SK-N-SH (cell line): ENCODE measurements around the gene SETD1A. TPM values are rescaled to one million over a fixed set of nuclear protein-coding genes. Genes with fewer than 3 reads are reported as not detected.

Source experiments
- CTCF ChIA-PET: fragments of 300-600, 350-600 bp; formaldehyde crosslinking; extraction: SDS; loops from one replicate; lab custom pipeline; 2021; lab: Yijun Ruan, JAX
- POLR2A ChIA-PET: fragments of 350-600 bp; sonication (Branson Sonifier 250); formaldehyde crosslinking; extraction: SDS; loops from one replicate; lab custom pipeline; 2020; ENCODE audit warnings: antibody characterized with exemption, inconsistent platforms; lab: Yijun Ruan, JAX
- DNase-seq: peaks from one replicate; pipeline ENCODE4 v3.0.0; 2012
- H2AFZ ChIP-seq: fragments of 200-600 bp; sonication (generic); 2 replicates; pipeline ENCODE4 v1.8.1; 2016; ENCODE audit warnings: antibody characterized with exemption, mild to moderate bottlenecking, low read depth
- H3F3A ChIP-seq: fragments of 200-600 bp; sonication (generic); replicated peaks from 2 replicates; pipeline ENCODE3; 2016; ENCODE audit warnings: antibody characterized with exemption, mild to moderate bottlenecking; ENCODE audit not compliant: insufficient read depth
- H3K27ac ChIP-seq, 2 experiments: fragments of 200-500 bp in 1 of 2; fragments of 200-600 bp in 1 of 2; sonication (Bioruptor generic) in 1 of 2; sonication (generic), shearing (Covaris generic) in 1 of 2; 2 replicates each; pipeline versions ENCODE4 v1.5.1 to v1.6.1; 2014 to 2016; ENCODE audit warnings: low read depth in 2 of 2, inconsistent platforms in 1 of 2, low read length in 1 of 2, mild to moderate bottlenecking in 1 of 2, mixed read lengths in 1 of 2
- H3K27me3 ChIP-seq: fragments of 200-600 bp; sonication (generic), shearing (Covaris generic); 2 replicates; pipeline ENCODE4 v1.6.1; 2016; ENCODE audit warnings: mixed run types; ENCODE audit not compliant: insufficient read depth
- H3K36me3 ChIP-seq, 2 experiments: fragments of 200-500 bp in 1 of 2; fragments of 200-600 bp in 1 of 2; sonication (Bioruptor generic) in 1 of 2; sonication (generic) in 1 of 2; replicated peaks in 1 of 2; 2 replicates each; pipeline versions ENCODE3 to v1.5.1; 2014 to 2016; ENCODE audit warnings: low read length in 1 of 2, mild to moderate bottlenecking in 1 of 2; ENCODE audit not compliant: insufficient read depth in 2 of 2, control insufficient read depth in 1 of 2
- H3K4me1 ChIP-seq, 2 experiments: fragments of 200-500 bp in 1 of 2; fragments of 200-600 bp in 1 of 2; sonication (Bioruptor generic) in 1 of 2; sonication (generic), shearing (Covaris generic) in 1 of 2; 2 replicates each; pipeline versions ENCODE4 v1.5.1 to v1.6.1; 2014 to 2016; ENCODE audit warnings: low read depth in 1 of 2, low read length in 1 of 2, mixed run types in 1 of 2; ENCODE audit not compliant: insufficient read depth in 2 of 2, control insufficient read depth in 1 of 2
- H3K4me2 ChIP-seq: fragments of 200-600 bp; sonication (generic), shearing (Covaris generic); 2 replicates; pipeline ENCODE4 v1.6.1; 2017; ENCODE audit warnings: mixed run types
- H3K4me3 ChIP-seq, 2 experiments: fragments of 200-500 bp in 1 of 2; fragments of 200-600 bp in 1 of 2; sonication (Bioruptor generic) in 1 of 2; sonication (generic), shearing (Covaris generic) in 1 of 2; 2 replicates each; pipeline versions ENCODE4 v1.5.1 to v1.8.1; 2014 to 2016; ENCODE audit warnings: low read depth in 2 of 2, inconsistent platforms in 1 of 2, low read length in 1 of 2, mild to moderate bottlenecking in 1 of 2, mixed read lengths in 1 of 2, moderate library complexity in 1 of 2
- H3K79me2 ChIP-seq: fragments of 200-600 bp; sonication (generic); 2 replicates; pipeline ENCODE4 v1.8.1; 2017; ENCODE audit warnings: mild to moderate bottlenecking; ENCODE audit not compliant: insufficient read depth
- H3K9ac ChIP-seq: fragments of 200-600 bp; sonication (generic); 2 replicates; pipeline ENCODE4 v1.6.1; 2017; ENCODE audit warnings: mixed run types
- H3K9me2 ChIP-seq: fragments of 200-600 bp; sonication (generic); 2 replicates; pipeline ENCODE4 v1.6.1; 2017; ENCODE audit warnings: mixed run types
- H3K9me3 ChIP-seq: fragments of 200-600 bp; sonication (generic); 2 replicates; pipeline ENCODE4 v1.6.1; 2017; ENCODE audit warnings: mixed run types, mild to moderate bottlenecking, moderate library complexity
- H4K20me1 ChIP-seq: fragments of 200-600 bp; sonication (generic); 2 replicates; pipeline ENCODE4 v1.6.1; 2017; ENCODE audit warnings: mild to moderate bottlenecking, mixed run types; ENCODE audit not compliant: insufficient read depth
- CHD2 ChIP-seq: fragments of 150-350 bp; IDR thresholded peaks from 2 replicates; pipeline ENCODE4 v1.6.1; 2018; ENCODE audit warnings: low read length; ENCODE audit not compliant: partially characterized antibody
- ELF1 ChIP-seq: IDR thresholded peaks from 2 replicates; pipeline ENCODE4 v1.4.0; 2012
- EP300 ChIP-seq, 2 experiments: IDR thresholded peaks; 2 replicates each; pipeline versions ENCODE4 v1.4.0 to v1.6.1; 2012; ENCODE audit warnings: borderline replicate concordance in 1 of 2, low read depth in 1 of 2, low read length in 1 of 2
- EZH2phosphoT487 ChIP-seq: fragments of 200-600 bp; sonication (generic); IDR thresholded peaks from 2 replicates; pipeline ENCODE4 v1.6.1; 2017; ENCODE audit warnings: low read depth, mixed run types, mild to moderate bottlenecking, antibody characterized with exemption, moderate library complexity, borderline replicate concordance
- FOSL2 ChIP-seq: IDR thresholded peaks from 2 replicates; pipeline ENCODE4 v1.4.0; 2012; ENCODE audit warnings: low read depth, mild to moderate bottlenecking, moderate library complexity, borderline replicate concordance
- FOXJ3 ChIP-seq: sonication (generic); formaldehyde crosslinking; IDR thresholded peaks from 2 replicates; pipeline ENCODE4 v1.5.1; 2020; ENCODE audit warnings: mild to moderate bottlenecking, missing genetic modification reagents
- GABPA ChIP-seq: IDR thresholded peaks from 2 replicates; pipeline ENCODE4 v1.4.0; 2012; ENCODE audit warnings: low read depth, mild to moderate bottlenecking
- GATA2 ChIP-seq: sonication (generic); formaldehyde crosslinking; IDR thresholded peaks from 2 replicates; pipeline ENCODE4 v1.5.0; 2020; ENCODE audit warnings: mild to moderate bottlenecking, missing genetic modification reagents
- MXI1 ChIP-seq: IDR thresholded peaks from 2 replicates; pipeline ENCODE4 v1.6.1; 2012; ENCODE audit warnings: mild to moderate bottlenecking, low read depth, low read length, improper control_type of control experiment
- NFIC ChIP-seq: IDR thresholded peaks from 2 replicates; pipeline ENCODE4 v1.4.0; 2012; ENCODE audit warnings: borderline replicate concordance
- RCOR1 ChIP-seq: fragments of 150-350 bp; IDR thresholded peaks from 2 replicates; pipeline ENCODE4 v1.6.1; 2017; ENCODE audit warnings: antibody characterized with exemption, low read length
- RFX5 ChIP-seq: IDR thresholded peaks from 2 replicates; pipeline ENCODE4 v1.6.1; 2012; ENCODE audit warnings: mild to moderate bottlenecking, improper control_type of control experiment, low read length
- SMC3 ChIP-seq: IDR thresholded peaks from 2 replicates; pipeline ENCODE4 v1.6.1; 2012; ENCODE audit warnings: low read depth, low read length, improper control_type of control experiment
- TCF12 ChIP-seq: IDR thresholded peaks from 2 replicates; pipeline ENCODE4 v1.4.0; 2012
- USF1 ChIP-seq: IDR thresholded peaks from 2 replicates; pipeline ENCODE4 v1.4.0; 2012; ENCODE audit warnings: low read depth, borderline replicate concordance
- YY1 ChIP-seq: IDR thresholded peaks from 2 replicates; pipeline ENCODE4 v1.4.0; 2012; ENCODE audit warnings: low read depth, mild to moderate bottlenecking
- WGBS: methylation state at CpG from one replicate; pipeline ENCODE4 v1.1.6; 2017; ENCODE audit warnings: low lambda C conversion rate; 5-methylcytosine and 5-hydroxymethylcytosine counted together
- polyA plus RNA-seq, 3 experiments: library from polyadenylated mRNA; depleted of rRNA; stranded (reverse); fragments of >200 nt; gene quantifications; 2 replicates each; pipeline ENCODE4 v1.2.3, GENCODE V29; 2012
- TF ChIP-seq, protein P1 (sequence below): IDR thresholded peaks from 2 replicates; pipeline ENCODE4 v1.4.0; 2012; ENCODE audit warnings: low read depth
- TF ChIP-seq, protein P2 (sequence below): IDR thresholded peaks from 2 replicates; pipeline ENCODE4 v1.4.0; 2012; ENCODE audit warnings: low read depth, borderline replicate concordance
- TF ChIP-seq, protein P3 (sequence below): IDR thresholded peaks from 2 replicates; pipeline ENCODE4 v1.6.1; 2012; ENCODE audit warnings: mild to moderate bottlenecking, low read depth, low read length, moderate library complexity

SETD1A gene
- polyA plus RNA-seq, 1 of the 3 experiments (the other 2 are of a cell fraction): 6.8 TPM

DNA sequence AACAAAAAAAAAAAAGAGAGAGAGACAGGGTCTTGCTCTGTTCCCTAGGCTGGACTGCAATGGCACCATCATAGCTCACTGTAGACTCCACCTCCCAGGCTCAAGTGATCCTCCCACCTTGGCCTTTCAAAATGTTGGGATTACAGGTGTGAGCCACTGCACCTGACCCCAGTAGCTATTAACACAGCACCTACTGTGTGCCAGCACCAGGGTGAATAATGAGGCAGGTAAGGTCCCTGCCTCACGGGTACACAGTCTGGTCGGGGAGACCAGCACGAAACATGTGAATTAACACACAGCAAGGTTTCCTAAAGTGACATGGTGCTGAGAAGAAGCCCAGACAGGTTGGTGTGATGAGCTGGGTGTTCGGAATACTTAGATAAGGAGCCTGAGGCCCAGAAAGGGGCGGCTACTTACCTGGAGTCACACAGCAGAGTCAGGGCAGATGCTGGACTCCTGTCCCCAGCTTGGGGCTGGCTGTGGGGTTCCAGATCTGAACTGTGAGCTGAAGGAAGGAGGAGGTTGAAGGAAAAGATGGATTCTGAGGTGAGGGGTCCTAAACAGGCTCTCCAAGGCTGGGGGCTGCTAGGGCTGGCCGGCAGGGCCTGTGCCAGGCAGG is 44.7 kb upstream of the SETD1A start:
- no peak overlapping the region for H2AFZ ChIP-seq
- peaks cover 9% of the 10 kb centered on the region for H3F3A ChIP-seq
- WGBS: 88% methylated on average over 6 of the region's 6 CpGs
- no peaks in the 10 kb centered on the region for H3K9me2 ChIP-seq
- H3K27ac ChIP-seq: no peak overlapping the region
- H3K4me3 ChIP-seq: no peak overlapping the region
- no peak overlapping the region for H3K9ac ChIP-seq
- no peaks in the 10 kb centered on the region for H3K9me3 ChIP-seq
- no peaks in the 10 kb centered on the region for H3K79me2 ChIP-seq
- H3K4me2 ChIP-seq: no peak overlapping the region
- no peaks in the 10 kb centered on the region for H3K4me1 ChIP-seq
- H4K20me1 ChIP-seq: no peaks in the 10 kb centered on the region
- DNase-seq: no peak
- TF ChIP-seq NFIC: no peak
- no peak for TF ChIP-seq YY1
- no peak for TF ChIP-seq GATA2 (CRISPR knock-in tag)
- TF ChIP-seq CHD2: no peak
- TF ChIP-seq, protein P1, sequence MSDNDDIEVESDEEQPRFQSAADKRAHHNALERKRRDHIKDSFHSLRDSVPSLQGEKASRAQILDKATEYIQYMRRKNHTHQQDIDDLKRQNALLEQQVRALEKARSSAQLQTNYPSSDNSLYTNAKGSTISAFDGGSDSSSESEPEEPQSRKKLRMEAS: no peak
- no peak for TF ChIP-seq MXI1
- TF ChIP-seq TCF12: no peak
- no peak for TF ChIP-seq RCOR1
- TF ChIP-seq, protein P2, sequence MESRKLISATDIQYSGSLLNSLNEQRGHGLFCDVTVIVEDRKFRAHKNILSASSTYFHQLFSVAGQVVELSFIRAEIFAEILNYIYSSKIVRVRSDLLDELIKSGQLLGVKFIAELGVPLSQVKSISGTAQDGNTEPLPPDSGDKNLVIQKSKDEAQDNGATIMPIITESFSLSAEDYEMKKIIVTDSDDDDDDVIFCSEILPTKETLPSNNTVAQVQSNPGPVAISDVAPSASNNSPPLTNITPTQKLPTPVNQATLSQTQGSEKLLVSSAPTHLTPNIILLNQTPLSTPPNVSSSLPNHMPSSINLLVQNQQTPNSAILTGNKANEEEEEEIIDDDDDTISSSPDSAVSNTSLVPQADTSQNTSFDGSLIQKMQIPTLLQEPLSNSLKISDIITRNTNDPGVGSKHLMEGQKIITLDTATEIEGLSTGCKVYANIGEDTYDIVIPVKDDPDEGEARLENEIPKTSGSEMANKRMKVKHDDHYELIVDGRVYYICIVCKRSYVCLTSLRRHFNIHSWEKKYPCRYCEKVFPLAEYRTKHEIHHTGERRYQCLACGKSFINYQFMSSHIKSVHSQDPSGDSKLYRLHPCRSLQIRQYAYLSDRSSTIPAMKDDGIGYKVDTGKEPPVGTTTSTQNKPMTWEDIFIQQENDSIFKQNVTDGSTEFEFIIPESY: no peak
- no peak for TF ChIP-seq FOSL2
- TF ChIP-seq EZH2phosphoT487: no peak
- TF ChIP-seq USF1: no peak
- no peaks in the 10 kb centered on the region for H3K27me3 ChIP-seq
- POLR2A ChIA-PET: no interaction called here
- CTCF ChIA-PET: interaction anchor here (0.7 to 0.9 kb wide), 3 partner anchors 8 to 68 kb away, joined by 3 to 6 read pairs (median 4); no protein-coding TSS in a partner anchor
- no peaks in the 10 kb centered on the region for H3K36me3 ChIP-seq

- Histone ChIP-seq H3K79me2 (no peaks in the 10 kb centered on the region), H3K27me3 (no peaks in the 10 kb centered on the region), H3K36me3 (no peaks in the 10 kb centered on the region), H3K9me2 (no peaks in the 10 kb centered on the region), H3K4me1 (no peaks in the 10 kb centered on the region), H3K9me3 (no peaks in the 10 kb centered on the region), H3K4me2 (no peak overlapping the region), H3K27ac (no peak overlapping the region), H4K20me1 (no peaks in the 10 kb centered on the region), H3K4me3 (no peak overlapping the region), H3K9ac (no peak overlapping the region), H3F3A (peaks cover 9% of the 10 kb centered on the region), H2AFZ (no peak overlapping the region)
- DNase-seq: no peak
- 100% methylated on average over 2 of the region's 3 CpGs for WGBS
- ChIA-PET POLR2A (no interaction called here), CTCF (interaction anchor here (1.0 to 1.5 kb wide), 3 partner anchors 12 to 70 kb away, joined by 3 to 6 read pairs (median 5); no protein-coding TSS in a partner anchor)
- TF ChIP-seq EP300 (IDR thresholded peaks at IDR 0.05; ENCODE audit: borderline replicate concordance in 1 of 2, low read depth in 1 of 2, low read length in 1 of 2) (no peak), RCOR1 (no peak), ELF1 (no peak), FOXJ3 (no peak), GABPA (no peak), FOSL2 (no peak), CHD2 (no peak), SMC3 (no peak), USF1 (no peak), RFX5 (no peak), MXI1 (no peak), TCF12 (no peak)
- TF ChIP-seq, protein P3, sequence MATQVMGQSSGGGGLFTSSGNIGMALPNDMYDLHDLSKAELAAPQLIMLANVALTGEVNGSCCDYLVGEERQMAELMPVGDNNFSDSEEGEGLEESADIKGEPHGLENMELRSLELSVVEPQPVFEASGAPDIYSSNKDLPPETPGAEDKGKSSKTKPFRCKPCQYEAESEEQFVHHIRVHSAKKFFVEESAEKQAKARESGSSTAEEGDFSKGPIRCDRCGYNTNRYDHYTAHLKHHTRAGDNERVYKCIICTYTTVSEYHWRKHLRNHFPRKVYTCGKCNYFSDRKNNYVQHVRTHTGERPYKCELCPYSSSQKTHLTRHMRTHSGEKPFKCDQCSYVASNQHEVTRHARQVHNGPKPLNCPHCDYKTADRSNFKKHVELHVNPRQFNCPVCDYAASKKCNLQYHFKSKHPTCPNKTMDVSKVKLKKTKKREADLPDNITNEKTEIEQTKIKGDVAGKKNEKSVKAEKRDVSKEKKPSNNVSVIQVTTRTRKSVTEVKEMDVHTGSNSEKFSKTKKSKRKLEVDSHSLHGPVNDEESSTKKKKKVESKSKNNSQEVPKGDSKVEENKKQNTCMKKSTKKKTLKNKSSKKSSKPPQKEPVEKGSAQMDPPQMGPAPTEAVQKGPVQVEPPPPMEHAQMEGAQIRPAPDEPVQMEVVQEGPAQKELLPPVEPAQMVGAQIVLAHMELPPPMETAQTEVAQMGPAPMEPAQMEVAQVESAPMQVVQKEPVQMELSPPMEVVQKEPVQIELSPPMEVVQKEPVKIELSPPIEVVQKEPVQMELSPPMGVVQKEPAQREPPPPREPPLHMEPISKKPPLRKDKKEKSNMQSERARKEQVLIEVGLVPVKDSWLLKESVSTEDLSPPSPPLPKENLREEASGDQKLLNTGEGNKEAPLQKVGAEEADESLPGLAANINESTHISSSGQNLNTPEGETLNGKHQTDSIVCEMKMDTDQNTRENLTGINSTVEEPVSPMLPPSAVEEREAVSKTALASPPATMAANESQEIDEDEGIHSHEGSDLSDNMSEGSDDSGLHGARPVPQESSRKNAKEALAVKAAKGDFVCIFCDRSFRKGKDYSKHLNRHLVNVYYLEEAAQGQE: no peak
- TF ChIP-seq, protein P1: no peak
These were observed 42.7 kb upstream of the SETD1A start for GRCh38 chr16:30914830-30915229.
